Colon (tissue), 2 donors: ENCODE data around the gene PTPRN2.

ENCODE experiments used
- FAIRE-seq: peaks from 2 replicates; lab custom pipeline; 2012; peaks lifted over from hg19 to GRCh38; lab: Jason Lieb, UNC
- donor health status: control.
- donor health status: control.

Gene PTPRN2

DNA sequence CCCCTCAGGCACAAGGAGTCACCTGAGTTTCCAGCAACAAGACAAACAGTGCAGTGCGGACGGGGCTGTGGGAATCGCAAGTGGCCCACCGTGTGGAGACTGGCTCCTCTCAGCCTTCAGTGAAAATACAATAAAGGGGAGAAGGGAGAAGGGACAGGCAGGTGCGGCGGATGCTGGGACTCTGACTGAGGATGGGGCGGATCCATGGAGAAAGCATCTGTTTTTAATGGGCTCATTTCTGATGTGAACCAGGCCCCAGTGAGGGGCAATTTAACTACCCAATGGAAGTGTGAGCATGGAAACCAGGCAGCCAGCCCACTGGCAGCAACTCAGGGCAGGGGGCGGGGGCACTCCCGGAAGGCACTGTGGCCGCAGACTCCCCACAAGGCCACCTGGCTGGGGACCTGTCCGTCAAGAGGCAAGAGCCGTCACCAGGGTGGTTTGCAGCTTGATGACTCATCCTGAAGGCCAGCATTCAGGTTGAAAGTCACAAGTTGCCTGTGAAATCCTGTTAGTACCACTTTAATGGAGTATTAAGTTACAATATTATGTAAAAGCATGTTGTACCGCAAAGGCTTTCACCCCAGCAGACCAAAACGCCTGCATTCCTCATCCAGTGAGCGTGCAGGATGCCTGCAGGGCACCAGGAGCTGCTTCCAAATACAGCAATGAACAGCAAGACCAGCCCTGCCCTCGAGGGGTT is 476.4 kb downstream of the PTPRN2 start:
- FAIRE-seq, result no peak

DNA sequence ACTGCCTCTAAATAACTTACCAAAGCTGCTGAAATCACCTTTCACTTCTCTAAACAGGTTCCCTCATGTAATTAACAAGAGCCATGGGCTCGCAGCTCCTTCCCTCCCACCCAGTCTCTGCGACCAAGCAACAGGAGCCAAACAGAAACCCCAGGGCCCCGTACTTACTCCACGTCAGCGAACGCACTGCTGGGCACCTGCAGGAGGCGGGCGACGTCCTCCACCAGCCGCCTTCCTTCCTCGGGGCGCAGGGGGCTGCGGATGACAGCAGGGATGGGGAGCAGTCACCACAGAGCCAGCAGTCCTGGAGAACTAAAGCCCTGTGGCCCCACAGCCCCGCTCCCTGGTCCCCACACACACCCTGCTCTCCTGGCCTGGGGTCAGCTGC is 477.0 kb downstream of the PTPRN2 start:
- FAIRE-seq, result no peak

DNA sequence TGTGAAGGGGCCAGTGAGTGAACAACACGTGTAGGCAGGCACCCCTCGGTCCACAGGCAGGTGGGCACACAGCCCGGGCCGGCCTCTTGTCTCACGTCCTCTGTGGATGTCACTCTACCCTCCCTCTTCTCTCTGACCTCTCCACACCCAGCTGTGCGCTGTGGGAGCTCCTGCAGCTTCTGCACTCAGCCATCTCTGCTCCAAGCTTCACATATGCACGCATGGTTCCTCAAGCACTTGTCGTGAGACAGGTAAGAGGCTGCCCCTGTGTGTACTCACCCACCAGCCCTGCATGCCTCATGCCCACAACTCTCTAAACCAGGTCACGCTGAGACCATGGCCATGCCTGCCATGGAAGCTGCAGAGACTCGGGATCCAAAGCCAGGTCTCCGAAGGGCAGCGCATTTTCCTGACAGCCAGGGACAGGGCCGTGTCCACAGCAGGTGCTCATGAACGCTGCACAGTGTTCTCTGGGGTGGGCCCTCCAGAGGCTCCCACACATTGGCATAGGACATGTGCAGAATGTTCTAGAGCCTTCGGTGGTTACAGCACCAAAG is 477.5 kb downstream of the PTPRN2 start:
- no peak for FAIRE-seq

DNA sequence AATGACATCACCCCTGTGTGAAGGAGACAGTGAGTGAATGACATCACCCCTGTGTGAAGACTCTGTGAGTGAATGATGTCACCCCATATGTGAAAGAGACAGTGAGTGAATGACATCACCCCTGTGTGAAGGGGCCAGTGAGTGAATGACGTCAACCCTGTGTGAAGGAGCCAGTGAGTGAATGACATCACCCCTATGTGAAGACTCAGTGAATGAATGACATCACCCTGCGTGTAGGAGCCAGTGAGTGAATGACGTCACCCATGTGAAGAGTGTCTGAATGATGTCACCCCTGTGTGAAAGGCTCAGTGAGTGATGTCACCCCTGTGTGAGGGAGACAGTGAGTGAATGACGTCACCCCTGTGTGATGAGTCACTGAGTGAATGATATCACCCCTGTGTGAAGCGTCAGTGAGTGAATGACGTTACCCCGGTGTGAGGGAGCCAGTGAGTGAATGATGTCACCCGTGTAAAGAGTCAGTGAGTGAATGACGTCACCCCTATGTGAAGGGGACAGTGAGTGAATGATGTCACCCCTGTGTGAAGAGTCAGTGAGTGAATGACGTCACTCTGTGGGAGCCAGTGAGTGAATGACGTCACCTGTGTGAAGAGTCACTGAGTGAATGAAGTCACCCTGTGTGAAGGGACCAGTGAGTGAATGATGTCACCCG is 478.1 kb downstream of the PTPRN2 start:
- no peak for FAIRE-seq

DNA sequence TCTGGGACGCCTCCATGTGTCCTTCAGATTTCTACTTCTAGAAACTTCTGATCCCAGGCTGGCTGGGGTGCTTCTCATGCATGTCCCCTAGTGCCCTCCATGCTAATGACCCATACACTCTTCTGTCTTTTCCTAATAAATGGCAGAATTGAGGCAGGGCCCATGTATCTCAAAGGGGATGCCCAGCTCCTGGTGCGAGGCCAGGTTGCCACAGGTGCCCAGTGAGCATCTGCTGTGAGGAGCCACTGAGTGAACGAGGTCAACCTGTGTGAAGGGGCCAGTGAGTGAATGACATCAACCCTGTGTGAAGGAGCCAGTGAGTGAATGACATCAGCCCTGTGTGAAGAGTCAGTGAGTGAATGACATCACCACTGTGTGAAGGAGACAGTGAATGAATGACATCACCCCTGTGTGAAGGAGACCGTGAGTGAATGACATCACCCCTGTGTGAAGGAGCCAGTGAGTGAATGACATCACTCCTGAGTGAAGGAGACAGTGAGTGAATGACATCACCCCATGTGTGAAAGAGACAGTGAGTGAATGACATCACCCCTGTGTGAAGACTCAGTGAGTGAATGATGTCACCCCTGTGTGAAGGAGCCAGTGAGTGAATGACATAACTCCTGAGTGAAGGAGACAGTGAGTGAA is 478.9 kb downstream of the PTPRN2 start:
- no peak for FAIRE-seq

DNA sequence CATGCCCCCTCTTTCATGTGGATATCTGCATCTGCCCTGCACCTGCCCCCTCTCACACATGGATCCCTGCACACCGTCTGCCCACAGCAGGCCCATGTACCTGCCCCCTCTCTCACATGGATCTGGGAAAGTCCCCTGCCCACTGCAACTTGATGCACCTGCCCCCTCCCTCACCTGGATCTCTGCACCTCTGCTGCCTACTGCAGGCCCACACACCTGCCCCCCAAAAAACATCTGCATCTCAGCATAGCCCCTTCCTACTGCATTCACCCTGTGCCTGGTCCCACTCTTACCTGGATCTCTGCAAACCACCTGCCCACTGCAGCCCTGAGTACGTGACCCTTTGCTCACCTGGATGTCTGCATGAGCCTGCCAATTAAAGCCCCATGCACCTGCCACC is 479.8 kb downstream of the PTPRN2 start:
- FAIRE-seq, result no peak

DNA sequence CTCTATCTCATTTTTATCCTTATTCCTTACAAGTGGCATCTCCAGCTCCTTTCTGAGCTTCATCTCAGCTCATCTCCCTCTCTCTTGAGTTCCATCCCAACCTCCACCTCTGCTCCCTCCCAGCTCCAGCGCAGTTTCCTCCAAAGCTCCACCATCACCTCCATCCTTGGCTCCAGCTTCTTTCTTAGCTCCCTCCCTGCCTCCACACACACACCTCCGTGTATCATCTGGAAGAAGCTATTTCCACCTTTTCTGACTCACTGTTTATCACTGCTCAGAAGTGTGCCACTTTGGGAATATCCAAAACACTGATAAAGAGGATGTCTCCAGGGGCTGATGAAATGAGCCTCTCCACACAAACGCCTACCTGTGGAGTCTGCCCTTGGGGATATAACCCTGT is 481.4 kb downstream of the PTPRN2 start:
- FAIRE-seq, result no peak

DNA sequence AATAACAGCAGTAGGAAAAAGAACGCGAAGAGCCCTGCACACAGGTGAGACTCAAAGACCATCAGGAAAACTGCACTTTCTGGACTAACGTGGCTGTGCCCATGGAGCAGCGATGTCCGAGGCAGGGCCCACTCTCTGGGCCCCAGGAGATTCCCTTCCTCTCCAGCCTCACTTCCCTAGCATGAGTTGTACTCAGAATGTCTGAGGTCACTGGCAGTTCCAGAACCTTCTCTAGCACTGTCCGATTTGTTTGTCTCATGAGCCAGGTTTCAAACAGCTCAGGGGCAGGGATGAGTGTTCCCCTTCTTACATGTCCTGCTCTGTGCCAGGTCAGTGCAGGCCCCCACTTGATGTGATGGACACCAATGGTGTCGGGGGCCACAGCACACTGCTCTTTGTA is 484.2 kb downstream of the PTPRN2 start:
- FAIRE-seq, result no peak

DNA sequence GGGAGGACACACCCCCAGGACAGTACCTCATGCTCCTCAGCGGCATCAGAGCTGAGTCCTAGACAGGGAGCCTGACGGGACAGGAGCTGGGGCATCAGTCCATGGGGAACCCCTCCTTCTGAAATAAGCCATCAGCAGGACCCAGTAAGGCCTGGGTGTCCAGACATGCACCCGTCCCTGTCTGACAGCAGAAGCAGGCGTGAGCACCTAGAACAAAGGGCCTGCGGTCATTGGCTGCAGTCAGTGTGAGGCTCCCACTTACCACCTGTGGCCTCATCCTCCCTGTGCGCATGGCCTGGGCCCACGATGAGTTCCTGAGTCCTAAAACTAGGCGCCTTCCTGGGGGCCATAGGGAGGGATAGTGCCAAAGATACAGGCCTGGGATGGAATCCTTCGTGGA is 484.7 kb downstream of the PTPRN2 start:
- FAIRE-seq, result no peak

DNA sequence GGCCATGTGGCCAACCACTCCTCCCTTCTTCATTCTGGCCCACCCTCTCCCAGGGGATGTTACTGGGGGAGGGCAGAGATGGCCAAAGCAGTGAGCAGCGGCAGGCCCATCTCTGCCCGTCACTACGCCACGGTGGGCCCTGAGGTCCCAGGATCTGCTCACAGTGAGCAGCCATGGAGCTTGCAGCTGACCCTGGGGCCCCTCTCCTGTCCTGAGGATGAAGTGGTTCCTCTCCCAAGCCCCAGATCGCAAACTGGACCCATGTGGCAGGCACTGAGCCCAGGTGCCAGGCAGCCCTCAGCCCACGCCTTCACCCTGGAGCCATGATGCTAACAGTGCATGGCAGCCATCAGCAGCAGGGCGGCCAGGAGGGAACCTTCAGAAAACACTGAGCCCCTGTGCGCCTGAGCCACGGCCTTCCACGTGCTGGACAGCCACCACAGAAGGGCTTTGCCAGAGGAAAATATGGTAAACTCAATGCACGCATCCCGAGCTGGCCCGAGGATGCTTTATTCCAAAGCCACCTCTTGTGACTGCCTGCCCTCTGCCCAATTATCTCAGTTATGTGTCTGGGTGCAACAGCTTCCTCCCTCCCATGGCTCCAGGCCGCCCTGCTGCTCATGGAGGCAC is 485.7 kb downstream of the PTPRN2 start:
- no peak for FAIRE-seq

DNA sequence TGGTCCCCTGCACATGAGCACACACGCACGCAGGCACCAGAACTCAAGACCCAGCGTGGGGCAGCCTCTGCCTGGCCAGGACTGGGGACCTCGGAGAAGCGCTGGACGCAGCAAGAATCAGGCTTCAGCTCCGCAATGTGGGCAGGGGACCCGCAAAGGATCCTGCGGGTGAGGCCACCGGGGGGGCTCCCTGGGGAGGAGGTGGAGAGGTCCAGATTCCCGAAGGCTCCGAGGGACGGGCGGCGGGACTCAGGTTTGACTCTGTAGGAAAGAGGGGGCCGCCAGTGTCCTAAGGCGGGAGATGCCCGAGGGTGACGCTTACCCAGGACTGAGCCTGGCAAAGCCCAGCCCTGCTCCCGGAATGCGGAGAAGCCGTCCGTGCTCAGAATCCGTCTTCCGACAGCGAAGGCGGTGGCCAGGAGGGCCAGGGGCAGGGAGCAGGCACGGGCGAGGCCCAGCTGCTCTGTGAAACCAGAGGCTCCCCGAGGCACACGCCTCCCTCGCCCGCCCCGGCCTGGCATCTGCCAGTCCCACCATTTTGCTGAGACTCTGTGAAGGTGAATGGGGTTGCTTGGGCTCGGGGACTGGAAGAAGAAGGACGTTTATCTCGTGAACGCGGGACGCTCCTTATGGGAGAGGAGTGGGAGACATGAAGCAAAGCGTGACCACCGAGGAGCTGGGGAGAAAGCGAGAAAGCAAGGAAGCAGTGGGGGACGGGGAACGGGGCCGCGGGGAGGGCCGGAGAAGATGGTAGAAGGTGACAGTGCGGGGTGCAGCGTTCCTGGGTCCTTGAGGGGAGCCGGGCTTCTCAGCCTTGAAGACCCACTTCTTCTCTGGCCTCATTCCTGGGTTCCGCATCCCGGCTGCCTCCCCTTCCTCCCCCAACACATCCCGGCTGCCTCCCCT is 489.2 kb downstream of the PTPRN2 start:
- no peak for FAIRE-seq

DNA sequence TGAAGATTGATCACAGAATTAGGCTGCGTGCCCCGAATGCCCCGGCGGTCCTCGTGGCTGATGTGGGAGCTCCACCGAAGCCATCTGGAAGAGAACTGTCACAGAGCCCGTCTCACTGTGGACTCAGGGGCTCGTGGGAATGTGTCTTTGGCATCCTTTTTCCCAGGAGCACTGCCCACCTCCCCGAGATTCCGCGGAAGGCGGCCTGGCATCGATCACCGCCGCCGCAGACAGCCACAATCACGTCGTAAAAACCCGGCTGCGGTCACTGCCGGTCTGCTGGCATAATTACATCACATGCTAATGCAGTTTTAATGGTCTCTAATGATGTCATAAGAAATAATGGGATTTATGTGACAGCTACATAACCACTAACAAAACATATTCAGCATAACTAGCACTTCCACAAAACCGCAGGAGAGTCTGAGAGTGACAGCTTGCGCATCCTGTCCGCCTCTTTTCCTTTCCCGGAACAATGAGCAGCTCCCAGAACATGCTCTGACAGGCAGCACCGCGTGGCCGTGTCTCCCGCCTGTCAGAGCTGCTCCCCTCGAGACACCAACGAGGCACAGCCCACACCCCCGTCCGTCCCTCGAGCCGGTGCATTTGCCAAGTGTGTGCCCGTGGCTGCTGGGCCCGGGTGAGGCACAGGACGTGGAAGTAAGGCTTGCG is 490.0 kb downstream of the PTPRN2 start:
- FAIRE-seq, result no peak

DNA sequence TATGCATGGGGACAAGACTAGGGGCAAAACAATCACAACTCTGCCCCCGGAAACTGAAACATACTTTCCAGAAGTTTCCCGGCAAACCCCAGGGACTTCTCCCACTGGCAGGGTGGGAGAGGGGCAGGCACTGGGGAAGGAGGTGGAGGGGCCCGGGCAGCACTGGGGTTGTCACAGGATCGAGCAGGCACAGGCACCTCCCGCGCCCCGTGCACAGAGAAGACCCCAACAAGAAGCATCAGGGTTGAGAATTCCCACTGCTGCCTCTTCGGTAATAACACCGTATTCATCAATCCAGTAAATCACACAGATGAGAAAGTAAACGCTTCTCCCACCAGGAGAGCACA is 490.5 kb downstream of the PTPRN2 start:
- no peak for FAIRE-seq

DNA sequence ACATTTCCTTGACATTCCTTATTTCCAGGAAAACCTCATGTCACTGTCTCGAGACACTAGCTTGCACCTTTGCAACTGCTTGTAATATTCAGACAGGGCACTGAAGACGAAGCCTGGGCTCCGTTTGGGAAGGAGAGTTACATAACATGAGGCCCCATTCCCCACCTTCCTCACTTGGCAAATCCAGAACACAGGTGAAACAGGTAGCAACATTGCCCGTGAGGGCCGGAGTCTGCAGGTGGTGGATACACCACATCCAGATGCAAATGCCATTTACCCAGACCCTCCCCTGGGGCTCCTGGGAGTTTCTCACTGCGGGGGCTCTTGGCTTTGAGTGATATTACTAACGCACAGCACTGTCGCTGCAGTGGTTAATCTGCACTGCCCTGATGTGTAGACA is 491.0 kb downstream of the PTPRN2 start:
- no peak for FAIRE-seq

DNA sequence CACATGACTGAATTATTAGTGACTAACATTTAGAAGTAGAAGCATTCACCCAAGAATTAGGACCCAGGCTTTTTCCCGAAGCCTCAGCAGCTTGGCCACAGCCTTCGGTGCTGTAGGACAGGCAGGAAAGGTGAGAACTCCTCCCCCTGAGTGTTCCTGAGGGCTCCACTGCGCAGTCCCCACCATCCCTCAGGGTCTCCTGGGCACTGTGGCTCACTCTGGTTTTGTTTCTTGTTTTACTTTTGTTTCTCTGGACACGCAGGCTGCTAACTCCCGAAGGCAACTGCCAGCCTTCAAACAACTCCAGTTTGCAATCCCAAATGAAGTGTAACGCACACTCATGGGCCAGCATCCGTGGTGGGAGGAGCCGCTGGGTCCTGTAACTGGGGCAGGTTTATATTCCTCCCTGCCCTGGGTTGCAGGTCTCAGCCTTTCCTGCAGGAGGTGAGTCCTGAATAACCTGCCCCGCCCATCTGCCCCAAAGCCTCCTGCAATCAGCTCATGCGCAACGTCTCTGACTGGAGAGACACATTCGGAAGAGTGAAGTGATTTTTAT is 492.9 kb downstream of the PTPRN2 start:
- no peak for FAIRE-seq

DNA sequence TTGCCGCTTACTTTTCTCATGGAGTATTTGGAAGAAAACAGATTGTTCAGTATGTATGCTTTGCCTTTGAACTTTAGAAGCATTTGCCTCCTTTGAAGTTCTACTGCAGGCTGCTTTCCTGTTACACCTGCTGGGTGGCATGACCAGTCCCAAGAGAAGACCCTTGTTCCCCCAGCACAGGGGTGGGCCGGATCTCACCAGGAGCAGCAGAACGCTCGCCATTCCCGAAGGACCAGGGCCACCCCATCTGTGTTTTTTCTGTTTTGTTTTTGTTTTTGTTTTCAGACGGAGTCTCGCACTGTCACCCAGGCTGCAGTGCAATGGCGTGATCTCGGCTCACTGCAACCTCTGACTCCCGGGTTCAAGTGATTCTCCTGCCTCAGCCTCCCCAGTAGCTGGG is 493.6 kb downstream of the PTPRN2 start:
- no peak for FAIRE-seq

DNA sequence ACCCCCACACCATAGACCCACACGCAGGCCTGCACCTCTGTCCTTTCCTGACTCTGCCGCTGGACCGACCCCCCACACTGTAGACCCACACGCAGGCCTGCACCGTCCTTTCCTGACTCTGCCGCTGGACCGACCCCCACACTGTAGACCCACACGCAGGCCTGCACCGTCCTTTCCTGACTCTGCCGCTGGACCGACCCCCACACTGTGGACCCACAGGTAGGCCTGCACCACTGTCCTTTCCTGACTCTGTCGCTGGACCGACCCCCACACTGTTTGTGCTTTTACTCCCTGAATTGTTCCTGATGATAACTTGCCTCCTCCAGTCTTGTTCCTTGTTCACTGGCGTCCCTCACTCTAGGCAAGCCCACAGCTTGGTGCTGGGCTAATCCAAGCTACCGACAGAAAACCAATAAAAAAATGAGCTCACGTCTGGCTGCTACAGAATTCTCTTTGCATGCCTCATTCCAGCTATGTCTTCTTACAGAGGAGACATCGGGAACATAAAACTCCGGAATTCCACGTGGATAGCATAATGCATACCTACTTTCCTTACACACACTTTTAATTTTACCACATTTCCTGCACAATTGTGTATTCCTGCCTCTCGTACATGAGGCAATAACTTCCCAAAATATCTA is 494.3 kb downstream of the PTPRN2 start:
- FAIRE-seq, result no peak

DNA sequence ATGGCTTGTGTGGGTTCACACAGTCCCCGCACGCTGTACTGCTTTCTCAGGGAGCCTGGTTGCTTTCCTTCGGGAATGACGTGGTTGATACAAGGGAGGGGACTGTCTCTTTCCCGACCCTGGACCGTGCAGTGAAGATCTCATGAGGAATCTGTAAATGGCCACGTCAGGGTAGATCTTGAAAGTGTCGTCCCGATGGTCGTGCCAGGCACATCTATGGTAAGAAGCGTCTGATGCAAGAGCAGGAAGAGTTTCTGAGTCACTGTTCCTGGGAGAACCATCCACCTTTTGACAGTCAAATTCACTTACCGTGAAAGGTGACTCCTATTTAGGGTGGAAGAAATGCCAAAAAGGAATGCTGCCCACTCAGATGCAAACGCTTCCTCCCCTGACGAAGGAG is 500.4 kb downstream of the PTPRN2 start:
- no peak for FAIRE-seq

DNA sequence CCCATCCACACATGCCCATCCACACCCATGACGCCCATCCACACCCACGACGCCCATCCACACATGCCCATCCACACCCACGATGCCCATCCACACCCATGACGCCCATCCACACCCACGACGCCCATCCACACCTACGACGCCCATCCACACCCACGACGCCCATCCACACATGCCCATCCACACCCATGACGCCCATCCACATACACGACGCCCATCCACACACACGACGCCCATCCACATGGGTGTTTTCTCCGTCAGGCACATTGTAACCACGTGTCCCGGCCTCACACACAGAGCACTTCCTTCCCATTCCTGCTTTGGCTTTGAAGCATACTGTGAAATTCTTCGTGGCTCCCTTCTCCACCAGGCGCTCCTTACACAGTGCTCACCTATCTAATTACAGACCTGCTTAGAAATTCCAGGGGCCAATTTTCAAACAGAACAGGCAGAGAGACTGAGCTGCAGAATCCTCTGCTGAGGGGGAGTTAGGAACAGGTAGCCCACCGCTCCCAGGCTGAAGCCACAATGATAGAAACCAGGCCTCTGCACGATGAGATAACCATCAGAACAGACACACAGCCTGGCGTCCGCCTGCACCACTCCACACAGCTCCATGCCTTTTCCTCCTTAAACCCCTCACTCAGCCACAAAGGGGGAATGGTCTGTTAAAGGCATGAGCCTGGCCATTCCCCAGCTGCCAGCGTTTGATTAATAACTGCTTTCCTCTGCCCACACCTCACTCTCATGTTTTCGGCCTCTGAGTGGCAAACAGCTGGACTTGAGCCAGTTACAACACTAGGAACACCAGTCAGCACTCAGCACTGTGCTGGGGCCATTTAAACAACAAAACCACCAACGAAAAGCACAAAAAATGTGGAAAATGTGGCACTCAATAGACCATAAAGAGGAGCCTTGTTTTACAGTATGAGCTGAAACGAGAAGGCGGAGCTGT is 501.6 kb downstream of the PTPRN2 start:
- no peak for FAIRE-seq
